ENCODE results near the gene OAS3.
"Not testable (repeated sequence)": the region's sequence is repeated elsewhere in the genome, so short reads cannot be mapped to it uniquely, and the experiment has no call there.

OAS3 gene

DNA sequence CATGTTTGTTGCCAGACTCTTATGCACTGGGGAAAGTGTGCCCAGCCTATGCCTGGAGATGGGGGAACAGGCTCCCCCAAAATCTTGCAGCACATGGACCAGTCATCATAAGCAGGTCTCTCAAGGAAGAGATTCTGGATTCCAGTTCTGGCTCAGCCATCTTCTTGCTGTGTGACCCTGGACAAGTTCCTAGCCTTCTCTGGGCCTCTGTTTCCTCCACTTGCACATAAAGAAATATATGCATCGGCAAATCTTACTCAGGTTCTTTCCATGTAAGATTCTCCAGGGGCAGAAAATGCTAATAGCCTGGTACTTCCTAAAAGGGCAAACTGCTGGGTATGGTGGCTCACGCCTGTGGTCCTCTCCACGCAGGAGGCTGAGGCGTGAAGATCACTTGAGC, 7.2 kb downstream of the OAS3 start:
- TF ChIP-seq, protein P1, sequence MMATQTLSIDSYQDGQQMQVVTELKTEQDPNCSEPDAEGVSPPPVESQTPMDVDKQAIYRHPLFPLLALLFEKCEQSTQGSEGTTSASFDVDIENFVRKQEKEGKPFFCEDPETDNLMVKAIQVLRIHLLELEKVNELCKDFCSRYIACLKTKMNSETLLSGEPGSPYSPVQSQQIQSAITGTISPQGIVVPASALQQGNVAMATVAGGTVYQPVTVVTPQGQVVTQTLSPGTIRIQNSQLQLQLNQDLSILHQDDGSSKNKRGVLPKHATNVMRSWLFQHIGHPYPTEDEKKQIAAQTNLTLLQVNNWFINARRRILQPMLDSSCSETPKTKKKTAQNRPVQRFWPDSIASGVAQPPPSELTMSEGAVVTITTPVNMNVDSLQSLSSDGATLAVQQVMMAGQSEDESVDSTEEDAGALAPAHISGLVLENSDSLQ (IDR thresholded peaks at IDR 0.05) = no peak
- no peak for TF ChIP-seq ELF4 (IDR thresholded peaks at IDR 0.05)
- no peak for TF ChIP-seq ZNF384 (IDR thresholded peaks at IDR 0.05)
- TF ChIP-seq FOXM1 (IDR thresholded peaks at IDR 0.05; ENCODE audit: borderline replicate concordance) = no peak
- no peak for TF ChIP-seq TARDBP (IDR thresholded peaks at IDR 0.05)
- no peak for TF ChIP-seq CTBP1 (IDR thresholded peaks at IDR 0.05; ENCODE audit: borderline replicate concordance)
- TF ChIP-seq LEF1 (IDR thresholded peaks at IDR 0.05; ENCODE audit: borderline replicate concordance) = no peak
- no peak for TF ChIP-seq ARNT (IDR thresholded peaks at IDR 0.05)
- POLR2A ChIA-PET = no interaction called here
- CTCF ChIA-PET = no interaction called here
- no peak for DNase-seq (ENCODE audit: extremely low spot score)

DNA sequence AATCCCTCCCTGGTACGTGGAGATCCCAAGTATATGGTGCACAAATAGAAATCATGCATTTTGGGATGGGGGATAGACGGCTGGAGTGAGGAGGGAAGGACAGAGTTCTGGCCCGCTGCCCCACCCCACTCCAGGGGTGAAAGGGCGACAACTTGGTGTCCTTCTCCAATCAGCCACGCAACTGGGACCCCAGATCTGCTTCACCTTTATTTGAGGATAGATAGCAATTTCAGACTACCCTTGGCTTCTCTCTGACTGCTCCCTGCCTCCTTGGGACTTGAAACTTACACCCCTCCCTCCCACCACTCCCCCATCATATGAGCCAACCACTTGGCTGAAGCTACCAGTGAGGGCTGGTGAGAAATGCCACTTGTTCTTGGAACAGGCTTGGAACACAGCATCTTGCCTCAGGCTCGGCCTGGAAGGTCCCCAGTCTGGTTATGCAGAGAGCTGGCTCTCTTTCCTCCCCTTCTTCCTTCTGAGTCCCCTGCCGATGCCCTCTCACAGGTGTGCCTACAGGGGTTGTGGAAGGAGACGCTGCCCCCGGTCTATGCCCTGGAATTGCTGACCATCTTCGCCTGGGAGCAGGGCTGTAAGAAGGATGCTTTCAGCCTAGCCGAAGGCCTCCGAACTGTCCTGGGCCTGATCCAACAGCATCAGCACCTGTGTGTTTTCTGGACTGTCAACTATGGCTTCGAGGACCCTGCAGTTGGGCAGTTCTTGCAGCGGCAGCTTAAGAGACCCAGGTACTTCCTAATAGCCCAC, 8.1 kb downstream of the OAS3 start:
- DNase-seq (ENCODE audit: extremely low spot score) = no peak
- TF ChIP-seq ELF4 (IDR thresholded peaks at IDR 0.05) (no peak), CTBP1 (IDR thresholded peaks at IDR 0.05; ENCODE audit: borderline replicate concordance) (no peak), L3MBTL2 (conservative IDR thresholded peaks at IDR 0.05) (no peak), HDGF (IDR thresholded peaks at IDR 0.05; ENCODE audit: borderline replicate concordance) (no peak)
- ChIA-PET CTCF (no interaction called here), POLR2A (no interaction called here)

DNA sequence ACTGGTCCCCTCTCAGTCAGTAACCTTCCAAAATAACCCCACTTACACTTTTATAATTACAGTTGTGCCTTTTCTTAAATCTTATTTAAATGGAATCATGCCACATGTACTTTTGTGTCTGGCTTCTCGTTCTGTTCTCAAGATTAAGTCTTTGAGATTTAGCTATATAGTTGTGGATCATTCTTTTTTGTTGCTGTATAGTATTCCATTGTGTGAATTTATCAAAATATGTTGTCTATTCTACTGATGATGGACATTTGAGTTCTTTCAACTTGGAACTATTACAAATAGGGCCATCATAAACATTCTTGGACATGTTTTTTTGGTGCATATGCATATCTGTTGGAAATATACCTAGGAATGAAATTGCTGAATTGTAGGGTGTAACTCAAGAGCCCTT, 9.0 kb downstream of the OAS3 start:
- CTCF ChIA-PET = no interaction called here
- no peak for DNase-seq (ENCODE audit: extremely low spot score)
- TF ChIP-seq ZNF384 (IDR thresholded peaks at IDR 0.05) (no peak), SP1 (IDR thresholded peaks at IDR 0.05) (no peak), TARDBP (IDR thresholded peaks at IDR 0.05) (no peak)
- POLR2A ChIA-PET = no interaction called here

DNA sequence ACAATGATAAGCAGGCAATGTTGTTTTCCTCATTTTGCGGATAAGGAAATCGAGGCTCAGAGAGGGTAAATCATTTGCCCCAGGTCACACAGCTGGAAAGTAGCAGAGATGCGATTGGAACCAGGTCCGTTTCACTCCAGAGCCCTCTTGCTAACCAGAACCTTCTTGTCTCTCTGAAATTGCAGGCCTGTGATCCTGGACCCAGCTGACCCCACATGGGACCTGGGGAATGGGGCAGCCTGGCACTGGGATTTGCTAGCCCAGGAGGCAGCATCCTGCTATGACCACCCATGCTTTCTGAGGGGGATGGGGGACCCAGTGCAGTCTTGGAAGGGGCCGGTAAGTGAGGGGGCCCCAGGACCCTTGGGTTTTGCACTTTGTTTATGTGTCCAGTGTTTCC, 9.5 kb downstream of the OAS3 start:
- ChIA-PET CTCF (no interaction called here), POLR2A (no interaction called here)
- DNase-seq (ENCODE audit: extremely low spot score) = no peak
- TF ChIP-seq FOXK2 (IDR thresholded peaks at IDR 0.05) (no peak), ARNT (IDR thresholded peaks at IDR 0.05) (no peak)

DNA sequence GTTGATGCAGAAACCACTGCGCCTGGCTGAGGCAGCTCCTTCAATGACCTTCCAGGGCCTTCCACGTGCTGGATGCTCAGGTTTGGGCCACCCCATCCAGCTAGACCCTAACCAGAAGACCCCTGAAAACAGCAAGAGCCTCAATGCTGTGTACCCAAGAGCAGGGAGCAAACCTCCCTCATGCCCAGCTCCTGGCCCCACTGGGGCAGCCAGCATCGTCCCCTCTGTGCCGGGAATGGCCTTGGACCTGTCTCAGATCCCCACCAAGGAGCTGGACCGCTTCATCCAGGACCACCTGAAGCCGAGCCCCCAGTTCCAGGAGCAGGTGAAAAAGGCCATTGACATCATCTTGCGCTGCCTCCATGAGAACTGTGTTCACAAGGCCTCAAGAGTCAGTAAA, 10.5 kb downstream of the OAS3 start:
- ChIA-PET POLR2A (no interaction called here), CTCF (no interaction called here)
- TF ChIP-seq, protein P1 (IDR thresholded peaks at IDR 0.05) = no peak
- TF ChIP-seq CTBP1 (IDR thresholded peaks at IDR 0.05; ENCODE audit: borderline replicate concordance) (no peak), SP1 (IDR thresholded peaks at IDR 0.05) (no peak), FOXM1 (IDR thresholded peaks at IDR 0.05; ENCODE audit: borderline replicate concordance) (no peak), HDGF (IDR thresholded peaks at IDR 0.05; ENCODE audit: borderline replicate concordance) (no peak), FOXK2 (IDR thresholded peaks at IDR 0.05) (no peak), ZNF384 (IDR thresholded peaks at IDR 0.05) (no peak), FOXA1 (IDR thresholded peaks at IDR 0.05) (no peak), ELF4 (IDR thresholded peaks at IDR 0.05) (no peak), SUZ12 (IDR thresholded peaks at IDR 0.05) (no peak), ARNT (IDR thresholded peaks at IDR 0.05) (no peak), L3MBTL2 (conservative IDR thresholded peaks at IDR 0.05) (no peak), BHLHE40 (IDR thresholded peaks at IDR 0.05; ENCODE audit: borderline replicate concordance) (no peak), LEF1 (IDR thresholded peaks at IDR 0.05; ENCODE audit: borderline replicate concordance) (no peak), TARDBP (IDR thresholded peaks at IDR 0.05) (no peak), NFRKB (IDR thresholded peaks at IDR 0.05) (no peak)

DNA sequence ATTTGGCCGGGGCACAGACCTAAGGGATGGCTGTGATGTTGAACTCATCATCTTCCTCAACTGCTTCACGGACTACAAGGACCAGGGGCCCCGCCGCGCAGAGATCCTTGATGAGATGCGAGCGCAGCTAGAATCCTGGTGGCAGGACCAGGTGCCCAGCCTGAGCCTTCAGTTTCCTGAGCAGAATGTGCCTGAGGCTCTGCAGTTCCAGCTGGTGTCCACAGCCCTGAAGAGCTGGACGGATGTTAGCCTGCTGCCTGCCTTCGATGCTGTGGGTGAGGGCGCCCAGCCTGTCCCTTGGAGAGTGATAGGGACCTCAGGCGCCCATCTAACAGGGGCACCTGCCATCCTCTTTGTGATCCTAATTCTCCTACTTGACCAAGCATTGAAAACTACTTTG, 12.4 kb downstream of the OAS3 start:
- no peak for TF ChIP-seq CTBP1 (IDR thresholded peaks at IDR 0.05; ENCODE audit: borderline replicate concordance)
- TF ChIP-seq HDGF (IDR thresholded peaks at IDR 0.05; ENCODE audit: borderline replicate concordance) = no peak
- TF ChIP-seq NFRKB (IDR thresholded peaks at IDR 0.05) = no peak
- no peak for TF ChIP-seq ZNF384 (IDR thresholded peaks at IDR 0.05)
- TF ChIP-seq L3MBTL2 (conservative IDR thresholded peaks at IDR 0.05) = no peak
- no peak for TF ChIP-seq FOXM1 (IDR thresholded peaks at IDR 0.05; ENCODE audit: borderline replicate concordance)
- TF ChIP-seq BHLHE40 (IDR thresholded peaks at IDR 0.05; ENCODE audit: borderline replicate concordance) = no peak
- no peak for TF ChIP-seq SUZ12 (IDR thresholded peaks at IDR 0.05)
- TF ChIP-seq, protein P1 (IDR thresholded peaks at IDR 0.05) = no peak
- no peak for TF ChIP-seq FOXA1 (IDR thresholded peaks at IDR 0.05)
- no peak for TF ChIP-seq TARDBP (IDR thresholded peaks at IDR 0.05)
- no peak for TF ChIP-seq ARNT (IDR thresholded peaks at IDR 0.05)
- no peak for TF ChIP-seq FOXK2 (IDR thresholded peaks at IDR 0.05)
- TF ChIP-seq ELF4 (IDR thresholded peaks at IDR 0.05) = no peak
- TF ChIP-seq LEF1 (IDR thresholded peaks at IDR 0.05; ENCODE audit: borderline replicate concordance) = no peak
- TF ChIP-seq SP1 (IDR thresholded peaks at IDR 0.05) = no peak
- CTCF ChIA-PET = no interaction called here
- POLR2A ChIA-PET = interaction anchor here (1.2 kb wide), 1 partner anchor 13 kb away, joined by 4 read pairs; the partner anchor contains the start of gene OAS3
- DNase-seq (ENCODE audit: extremely low spot score) = no peak

More for the DNA sequence above, 10.5 kb downstream of the OAS3 start:
- no peak for DNase-seq (ENCODE audit: extremely low spot score)

DNA sequence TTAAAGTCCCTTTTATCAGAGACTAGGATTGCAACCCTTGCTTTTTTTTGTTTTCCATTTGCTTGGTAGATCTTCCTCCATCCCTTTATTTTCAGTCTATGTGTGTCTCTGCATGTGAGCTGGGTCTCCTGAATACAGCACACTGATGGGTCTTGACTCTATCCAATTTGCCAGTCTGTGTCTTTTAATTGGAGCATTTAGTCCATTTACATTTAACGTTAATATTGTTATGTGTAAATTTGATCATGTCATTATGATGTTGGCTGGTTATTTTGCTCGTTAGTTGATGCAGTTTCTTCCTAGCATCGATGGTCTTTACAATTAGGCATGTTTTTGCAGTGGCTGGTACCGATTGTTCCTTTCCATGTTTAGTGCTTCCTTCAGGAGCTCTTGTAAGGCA, 18.9 kb downstream of the OAS3 start:
- POLR2A ChIA-PET; CTCF ChIA-PET; DNase-seq (ENCODE audit: extremely low spot score): not testable (repeated sequence)

All from HEK293T (cell line).